HepG2 (cell line): ENCODE measurements around the gene TCEANC. TPM values are rescaled to one million over a fixed set of nuclear protein-coding genes. Genes with fewer than 3 reads are reported as not detected.

Experiments
- ATAC-seq: fragments of 200-7000 bp; cut with Tn5 transposase; 3 replicates; pipeline ENCODE4 v1.9.1; 2020; ENCODE audit warnings: mild to moderate bottlenecking, moderate library complexity
- BruUV-seq: library from RNA; stranded (reverse); fragments of 400-500 nt; replicated peaks from 2 replicates; lab custom pipeline; 2021; lab: Mats Ljungman, UMichigan
- CTCF ChIA-PET: fragments of 300-600 bp; formaldehyde crosslinking; extraction: SDS; loops from one replicate; lab custom pipeline; 2021; ENCODE audit warnings: low total read pairs, inconsistent platforms, low intra/inter-chr PET ratio; lab: Yijun Ruan, JAX
- POLR2A ChIA-PET: fragments of 350-600 bp; sonication (Branson Sonifier 250); formaldehyde crosslinking; loops from one replicate; lab custom pipeline; 2020; ENCODE audit warnings: antibody characterized with exemption, inconsistent platforms; lab: Yijun Ruan, JAX
- DNase-seq: peaks from one replicate; pipeline ENCODE4 v3.0.0-alpha.2; 2015; ENCODE audit warnings: low spot score
- FAIRE-seq: peaks from 3 replicates; lab custom pipeline; 2011; peaks lifted over from hg19 to GRCh38; lab: Jason Lieb, UNC
- H2AFZ ChIP-seq: one replicate; pipeline ENCODE4 v1.6.1; 2011; ENCODE audit warnings: low read length, inconsistent platforms
- H3K27ac ChIP-seq: fragments of 300-600 bp; 3 replicates; pipeline ENCODE4 v1.8.0; 2011; ENCODE audit warnings: mixed run types, mild to moderate bottlenecking, mixed read lengths, low read length, inconsistent platforms; ENCODE audit not compliant: insufficient read depth; ENCODE audit errors: extremely low read length
- H3K27me3 ChIP-seq, 2 experiments: fragments of 200-600 bp in 1 of 2; 2 replicates in 1 of 2; 3 replicates in 1 of 2; pipeline versions ENCODE4 v1.6.0 to v1.8.0; 2011; ENCODE audit warnings: low read length in 2 of 2, mild to moderate bottlenecking in 2 of 2, moderate library complexity in 2 of 2, inconsistent platforms in 1 of 2; ENCODE audit not compliant: insufficient read depth in 2 of 2, control insufficient read depth in 1 of 2
- H3K36me3 ChIP-seq, 2 experiments: fragments of 200-600 bp in 1 of 2; replicated peaks in 1 of 2; 2 replicates in 1 of 2; 3 replicates in 1 of 2; pipeline versions ENCODE4 v1.5.1 to v1.8.0; 2011; ENCODE audit warnings: low read length in 2 of 2, inconsistent platforms in 1 of 2; ENCODE audit not compliant: insufficient read depth in 2 of 2, control insufficient read depth in 1 of 2
- H3K4me1 ChIP-seq: 2 replicates; pipeline ENCODE4 v1.5.1; 2012; ENCODE audit warnings: low read length, inconsistent platforms; ENCODE audit not compliant: insufficient read depth
- H3K4me2 ChIP-seq: 2 replicates; pipeline ENCODE4 v1.6.0; 2011; ENCODE audit warnings: low read depth, low read length, inconsistent platforms
- H3K4me3 ChIP-seq, 3 experiments: fragments of 200-600 bp in 1 of 3; sonication (generic), shearing (Covaris generic) in 1 of 3; replicated peaks in 1 of 3; 2 replicates each; pipeline ENCODE4 v1.5.1; 2011 to 2016; ENCODE audit warnings: low read length in 3 of 3, inconsistent platforms in 2 of 3, low read depth in 2 of 3, mild to moderate bottlenecking in 2 of 3, control low read depth in 1 of 3, mixed read lengths in 1 of 3; ENCODE audit not compliant: insufficient read depth in 1 of 3
- H3K79me2 ChIP-seq: one replicate; pipeline ENCODE4 v1.6.1; 2011; ENCODE audit warnings: low read length, inconsistent platforms; ENCODE audit not compliant: insufficient read depth
- H3K9ac ChIP-seq: 2 replicates; pipeline ENCODE4 v1.6.0; 2011; ENCODE audit warnings: mild to moderate bottlenecking, low read depth, low read length, inconsistent platforms; ENCODE audit not compliant: insufficient read depth
- H3K9me3 ChIP-seq: 2 replicates; pipeline ENCODE4 v1.5.1; 2012; ENCODE audit warnings: mild to moderate bottlenecking, low read length
- H4K20me1 ChIP-seq: 2 replicates; pipeline ENCODE4 v1.6.0; 2011; ENCODE audit warnings: inconsistent platforms, mild to moderate bottlenecking, low read length, moderate library complexity; ENCODE audit not compliant: insufficient read depth
- CENPX ChIP-seq: sonication (generic); formaldehyde crosslinking; IDR thresholded peaks from 2 replicates; pipeline ENCODE4 v1.9.0; 2021; ENCODE audit warnings: mild to moderate bottlenecking, missing genetic modification reagents, moderate library complexity
- ELF3 ChIP-seq: IDR thresholded peaks from 2 replicates; pipeline ENCODE4 v1.6.1; 2016; ENCODE audit warnings: missing genetic modification reagents, missing compliant biosample characterization
- HNRNPL ChIP-seq: fragments of 200-400 bp; formaldehyde crosslinking; IDR thresholded peaks from 2 replicates; pipeline ENCODE4 v1.6.1; 2017; ENCODE audit warnings: mild to moderate bottlenecking, low read depth, low read length
- IKZF4 ChIP-seq: sonication (generic); formaldehyde crosslinking; IDR thresholded peaks from 2 replicates; pipeline ENCODE4 v1.5.1; 2020; ENCODE audit warnings: borderline replicate concordance, mild to moderate bottlenecking, low read depth, missing genetic modification reagents; ENCODE audit errors: not compliant biosample characterization
- KLF13 ChIP-seq: sonication (generic); formaldehyde crosslinking; IDR thresholded peaks from 2 replicates; pipeline ENCODE4 v1.4.0; 2020; ENCODE audit warnings: mild to moderate bottlenecking, missing genetic modification reagents
- NFYC ChIP-seq: IDR thresholded peaks from 2 replicates; pipeline ENCODE4 v1.6.1; 2016; ENCODE audit warnings: missing genetic modification reagents, missing compliant biosample characterization
- NR3C1 ChIP-seq: sonication (generic); formaldehyde crosslinking; IDR thresholded peaks from 2 replicates; pipeline ENCODE4 v1.4.0; 2020; ENCODE audit warnings: missing genetic modification reagents
- ZNF292 ChIP-seq: sonication (generic); formaldehyde crosslinking; IDR thresholded peaks from 2 replicates; pipeline ENCODE4 v1.8.1; 2022; ENCODE audit warnings: mild to moderate bottlenecking, low read depth, missing genetic modification reagents, borderline replicate concordance
- ZNF546 ChIP-seq: sonication (generic); formaldehyde crosslinking; conservative IDR thresholded peaks from 2 replicates; pipeline ENCODE4 v1.8.1; 2023; ENCODE audit warnings: mild to moderate bottlenecking, missing genetic modification reagents
- ZNF615 ChIP-seq: sonication (generic); formaldehyde crosslinking; IDR thresholded peaks from 2 replicates; pipeline ENCODE4 v1.5.0; 2020; ENCODE audit warnings: mild to moderate bottlenecking, missing genetic modification reagents, borderline replicate concordance
- WGBS: methylation state at CpG from one replicate; pipeline ENCODE4 v1.1.6; 2017; ENCODE audit warnings: low lambda C conversion rate; 5-methylcytosine and 5-hydroxymethylcytosine counted together
- in situ Hi-C: cut with HindIII; loops from 2 replicates; pipeline ENCODE4 v1.10.0; 2017; ENCODE audit warnings: low pct_unique_long_range_greater_than_20kb; ENCODE audit not compliant: extremely low pct_ligation_motif_present
- intact Hi-C: fragments of 100-400 bp; cut with micrococcal nuclease; formaldehyde crosslinking; loops from one replicate; pipeline ENCODE4 v1.10.0; 2022; ENCODE audit not compliant: unreplicated experiment
- polyA plus RNA-seq, 8 experiments: library from polyadenylated mRNA; depleted of rRNA in 3 of 8; stranded (reverse) in 7 of 8; unstranded in 1 of 8; fragments of >200 nt; fragmentation: Illumina TruSeq in 4 of 8; extraction: Trizol in 4 of 8; gene quantifications; 2 replicates each; pipeline versions ENCODE4 v1.2.1 to v1.2.3, GENCODE V29; 2011 to 2016; ENCODE audit warnings: low read depth in 4 of 8, missing spikeins in 1 of 8, mixed read lengths in 1 of 8; ENCODE audit not compliant: insufficient read depth in 1 of 8
- total RNA-seq, 5 experiments: library from RNA; depleted of rRNA; stranded (reverse); fragments of >200 nt; fragmentation: Illumina TruSeq; extraction: Trizol; gene quantifications; 2 replicates each; pipeline ENCODE4 v1.2.3, GENCODE V29; 2016; ENCODE audit warnings: low read depth in 1 of 5
- TF ChIP-seq, protein P1 (sequence below): sonication (generic); formaldehyde crosslinking; IDR thresholded peaks from 2 replicates; pipeline ENCODE4 v1.4.0; 2020; ENCODE audit warnings: missing genetic modification reagents, mild to moderate bottlenecking, borderline replicate concordance
- TF ChIP-seq, protein P2 (sequence below): sonication (generic); formaldehyde crosslinking; IDR thresholded peaks from 2 replicates; pipeline ENCODE4 v1.4.0; 2020; ENCODE audit warnings: mild to moderate bottlenecking, missing genetic modification reagents
- TF ChIP-seq, protein P3 (sequence below): sonication (generic); formaldehyde crosslinking; IDR thresholded peaks from 2 replicates; pipeline ENCODE4 v1.9.0; 2021; ENCODE audit warnings: missing genetic modification reagents, mild to moderate bottlenecking, borderline replicate concordance
- TF ChIP-seq, protein P4 (sequence below): IDR thresholded peaks from 2 replicates; pipeline ENCODE4 v1.6.1; 2012; ENCODE audit warnings: low read length, improper control_type of control experiment
- TF ChIP-seq, protein P5 (sequence below): sonication (generic); formaldehyde crosslinking; IDR thresholded peaks from 2 replicates; pipeline ENCODE4 v1.5.0; 2020; ENCODE audit warnings: missing genetic modification reagents

Gene TCEANC
- total and polyA plus RNA-seq, 2 of the 13 experiments (the other 11 are each of a cell fraction or from before 2014, with no cell fraction given), result 0.51 to 0.97 TPM

DNA sequence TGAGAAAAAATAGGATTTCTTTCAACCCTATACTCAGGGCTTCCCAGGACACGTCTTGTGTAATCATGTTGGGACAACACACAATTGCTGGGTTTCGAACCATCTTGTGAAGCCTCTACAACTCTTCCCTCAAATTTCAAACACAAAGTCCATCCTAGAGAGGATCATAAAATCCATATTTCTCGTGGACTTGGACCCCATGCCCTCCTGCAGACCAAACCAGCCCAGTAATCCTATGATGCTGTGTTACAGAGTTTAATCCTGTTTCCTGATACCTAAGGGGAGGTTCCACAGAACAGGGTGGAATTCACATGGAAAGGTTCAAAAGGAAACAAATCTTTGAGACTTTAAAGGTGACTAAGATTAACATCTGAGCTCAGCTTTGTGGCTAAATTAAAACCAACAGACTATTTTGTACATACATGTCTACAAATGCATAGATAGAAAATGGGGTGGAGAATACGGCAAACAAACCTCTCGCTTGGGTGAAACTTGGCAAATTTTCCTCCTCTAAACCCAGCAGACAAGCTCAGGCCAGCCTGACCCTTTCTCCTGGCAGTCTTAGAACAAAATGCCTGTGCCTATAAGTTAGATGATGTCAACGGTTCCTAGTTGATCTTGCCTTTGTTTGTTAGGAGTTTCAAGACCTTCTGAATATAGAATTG lies 45.5 kb upstream of the TCEANC start:
- POLR2A ChIA-PET, result no interaction called here
- in situ Hi-C loops, result no loop called here
- Histone ChIP-seq H4K20me1 (no peaks in the 10 kb centered on the region), H3K4me2 (no peak overlapping the region), H3K9me3 (no peaks in the 10 kb centered on the region), H3K36me3 (no peaks in the 10 kb centered on the region), H3K4me3 (no peak overlapping the region), H2AFZ (no peak overlapping the region), H3K9ac (no peak overlapping the region), H3K4me1 (no peaks in the 10 kb centered on the region), H3K27me3 (no peaks in the 10 kb centered on the region; a peak in 1 of 5 replicates), H3K27ac (no peak overlapping the region), H3K79me2 (no peaks in the 10 kb centered on the region)
- WGBS, result 28% methylated on average over 3 of the region's 6 CpGs
- DNase-seq, result no peak
- CTCF ChIA-PET, result no interaction called here
- FAIRE-seq, result no peak
- intact Hi-C loops, result no loop called here
- ATAC-seq, result no peak
- BruUV-seq, result no TSS peak
- TF ChIP-seq CENPX (no peak), ZNF615 (CRISPR knock-in tag) (no peak), IKZF4 (no peak), ZNF292 (CRISPR knock-in tag) (no peak), NFYC (no peak), KLF13 (CRISPR knock-in tag) (no peak), ELF3 (CRISPR knock-in tag) (no peak), HNRNPL (no peak), ZNF546 (CRISPR knock-in tag) (no peak), NR3C1 (CRISPR knock-in tag) (no peak)
- TF ChIP-seq, protein P1, sequence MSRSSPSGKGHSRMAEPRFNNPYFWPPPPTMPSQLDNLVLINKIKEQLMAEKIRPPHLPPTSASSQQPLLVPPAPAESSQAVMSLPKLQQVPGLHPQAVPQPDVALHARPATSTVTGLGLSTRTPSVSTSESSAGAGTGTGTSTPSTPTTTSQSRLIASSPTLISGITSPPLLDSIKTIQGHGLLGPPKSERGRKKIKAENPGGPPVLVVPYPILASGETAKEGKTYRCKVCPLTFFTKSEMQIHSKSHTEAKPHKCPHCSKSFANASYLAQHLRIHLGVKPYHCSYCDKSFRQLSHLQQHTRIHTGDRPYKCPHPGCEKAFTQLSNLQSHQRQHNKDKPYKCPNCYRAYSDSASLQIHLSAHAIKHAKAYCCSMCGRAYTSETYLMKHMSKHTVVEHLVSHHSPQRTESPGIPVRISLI (CRISPR knock-in tag), result no peak
- TF ChIP-seq, protein P2, sequence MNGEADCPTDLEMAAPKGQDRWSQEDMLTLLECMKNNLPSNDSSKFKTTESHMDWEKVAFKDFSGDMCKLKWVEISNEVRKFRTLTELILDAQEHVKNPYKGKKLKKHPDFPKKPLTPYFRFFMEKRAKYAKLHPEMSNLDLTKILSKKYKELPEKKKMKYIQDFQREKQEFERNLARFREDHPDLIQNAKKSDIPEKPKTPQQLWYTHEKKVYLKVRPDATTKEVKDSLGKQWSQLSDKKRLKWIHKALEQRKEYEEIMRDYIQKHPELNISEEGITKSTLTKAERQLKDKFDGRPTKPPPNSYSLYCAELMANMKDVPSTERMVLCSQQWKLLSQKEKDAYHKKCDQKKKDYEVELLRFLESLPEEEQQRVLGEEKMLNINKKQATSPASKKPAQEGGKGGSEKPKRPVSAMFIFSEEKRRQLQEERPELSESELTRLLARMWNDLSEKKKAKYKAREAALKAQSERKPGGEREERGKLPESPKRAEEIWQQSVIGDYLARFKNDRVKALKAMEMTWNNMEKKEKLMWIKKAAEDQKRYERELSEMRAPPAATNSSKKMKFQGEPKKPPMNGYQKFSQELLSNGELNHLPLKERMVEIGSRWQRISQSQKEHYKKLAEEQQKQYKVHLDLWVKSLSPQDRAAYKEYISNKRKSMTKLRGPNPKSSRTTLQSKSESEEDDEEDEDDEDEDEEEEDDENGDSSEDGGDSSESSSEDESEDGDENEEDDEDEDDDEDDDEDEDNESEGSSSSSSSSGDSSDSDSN (CRISPR knock-in tag), result no peak
- TF ChIP-seq, protein P3, sequence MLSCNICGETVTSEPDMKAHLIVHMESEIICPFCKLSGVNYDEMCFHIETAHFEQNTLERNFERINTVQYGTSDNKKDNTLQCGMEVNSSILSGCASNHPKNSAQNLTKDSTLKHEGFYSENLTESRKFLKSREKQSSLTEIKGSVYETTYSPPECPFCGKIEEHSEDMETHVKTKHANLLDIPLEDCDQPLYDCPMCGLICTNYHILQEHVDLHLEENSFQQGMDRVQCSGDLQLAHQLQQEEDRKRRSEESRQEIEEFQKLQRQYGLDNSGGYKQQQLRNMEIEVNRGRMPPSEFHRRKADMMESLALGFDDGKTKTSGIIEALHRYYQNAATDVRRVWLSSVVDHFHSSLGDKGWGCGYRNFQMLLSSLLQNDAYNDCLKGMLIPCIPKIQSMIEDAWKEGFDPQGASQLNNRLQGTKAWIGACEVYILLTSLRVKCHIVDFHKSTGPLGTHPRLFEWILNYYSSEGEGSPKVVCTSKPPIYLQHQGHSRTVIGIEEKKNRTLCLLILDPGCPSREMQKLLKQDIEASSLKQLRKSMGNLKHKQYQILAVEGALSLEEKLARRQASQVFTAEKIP (CRISPR knock-in tag), result no peak
- TF ChIP-seq, protein P4, sequence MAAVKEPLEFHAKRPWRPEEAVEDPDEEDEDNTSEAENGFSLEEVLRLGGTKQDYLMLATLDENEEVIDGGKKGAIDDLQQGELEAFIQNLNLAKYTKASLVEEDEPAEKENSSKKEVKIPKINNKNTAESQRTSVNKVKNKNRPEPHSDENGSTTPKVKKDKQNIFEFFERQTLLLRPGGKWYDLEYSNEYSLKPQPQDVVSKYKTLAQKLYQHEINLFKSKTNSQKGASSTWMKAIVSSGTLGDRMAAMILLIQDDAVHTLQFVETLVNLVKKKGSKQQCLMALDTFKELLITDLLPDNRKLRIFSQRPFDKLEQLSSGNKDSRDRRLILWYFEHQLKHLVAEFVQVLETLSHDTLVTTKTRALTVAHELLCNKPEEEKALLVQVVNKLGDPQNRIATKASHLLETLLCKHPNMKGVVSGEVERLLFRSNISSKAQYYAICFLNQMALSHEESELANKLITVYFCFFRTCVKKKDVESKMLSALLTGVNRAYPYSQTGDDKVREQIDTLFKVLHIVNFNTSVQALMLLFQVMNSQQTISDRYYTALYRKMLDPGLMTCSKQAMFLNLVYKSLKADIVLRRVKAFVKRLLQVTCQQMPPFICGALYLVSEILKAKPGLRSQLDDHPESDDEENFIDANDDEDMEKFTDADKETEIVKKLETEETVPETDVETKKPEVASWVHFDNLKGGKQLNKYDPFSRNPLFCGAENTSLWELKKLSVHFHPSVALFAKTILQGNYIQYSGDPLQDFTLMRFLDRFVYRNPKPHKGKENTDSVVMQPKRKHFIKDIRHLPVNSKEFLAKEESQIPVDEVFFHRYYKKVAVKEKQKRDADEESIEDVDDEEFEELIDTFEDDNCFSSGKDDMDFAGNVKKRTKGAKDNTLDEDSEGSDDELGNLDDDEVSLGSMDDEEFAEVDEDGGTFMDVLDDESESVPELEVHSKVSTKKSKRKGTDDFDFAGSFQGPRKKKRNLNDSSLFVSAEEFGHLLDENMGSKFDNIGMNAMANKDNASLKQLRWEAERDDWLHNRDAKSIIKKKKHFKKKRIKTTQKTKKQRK, result no peak
- TF ChIP-seq, protein P5, sequence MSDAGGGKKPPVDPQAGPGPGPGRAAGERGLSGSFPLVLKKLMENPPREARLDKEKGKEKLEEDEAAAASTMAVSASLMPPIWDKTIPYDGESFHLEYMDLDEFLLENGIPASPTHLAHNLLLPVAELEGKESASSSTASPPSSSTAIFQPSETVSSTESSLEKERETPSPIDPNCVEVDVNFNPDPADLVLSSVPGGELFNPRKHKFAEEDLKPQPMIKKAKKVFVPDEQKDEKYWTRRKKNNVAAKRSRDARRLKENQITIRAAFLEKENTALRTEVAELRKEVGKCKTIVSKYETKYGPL (CRISPR knock-in tag), result no peak
